OCI-LY3 (cell line): Measurements from ENCODE around the gene KIF12.
"Not testable (repeated sequence)": the region's sequence is repeated elsewhere in the genome, so short reads cannot be mapped to it uniquely, and the experiment has no call there.

Source experiments
- EZH2phosphoT487 ChIP-seq: fragments of 200-600 bp; shearing (Covaris generic); IDR thresholded peaks from 2 replicates; pipeline ENCODE4 v1.6.1; 2018; ENCODE audit warnings: antibody characterized with exemption, mixed run types, low read depth
- TF ChIP-seq, protein P1 (sequence below): fragments of 200-600, 300-600 bp; sonication (generic); IDR thresholded peaks from 2 replicates; pipeline ENCODE4 v1.5.1; 2014; ENCODE audit warnings: antibody characterized with exemption, low read length, low read depth

DNA sequence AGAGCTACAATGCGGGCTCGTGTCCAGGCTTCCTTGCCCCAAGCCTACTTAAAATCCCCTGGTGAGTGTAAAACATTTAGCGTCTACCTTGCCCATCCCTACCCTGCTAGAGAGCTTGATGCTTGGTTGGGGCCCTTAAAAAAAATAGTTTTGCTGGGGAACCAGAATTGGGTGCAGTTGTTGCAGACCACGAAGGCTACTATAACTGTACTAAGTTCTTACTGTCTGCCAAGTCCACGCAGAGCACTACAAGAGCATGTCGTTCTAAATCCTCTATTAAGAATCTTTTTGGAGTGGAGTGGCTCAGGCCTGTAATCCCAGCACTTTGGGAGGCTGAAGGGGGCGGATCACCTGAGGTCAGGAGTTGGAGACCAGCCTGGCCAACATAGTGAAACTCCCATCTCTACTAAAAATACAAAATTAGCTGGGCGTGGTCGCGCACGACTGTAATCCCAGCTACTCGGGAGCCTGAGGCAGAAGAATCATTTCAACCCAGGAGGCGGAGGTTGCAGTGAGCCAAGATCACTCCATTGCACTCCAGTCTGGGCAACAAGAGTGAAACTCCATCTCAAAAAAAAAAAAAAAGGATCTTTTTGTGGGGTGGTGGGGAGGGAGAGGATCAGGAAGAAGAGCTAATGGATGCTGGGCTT, 16.2 kb downstream of the KIF12 start:
- TF ChIP-seq, protein P1, sequence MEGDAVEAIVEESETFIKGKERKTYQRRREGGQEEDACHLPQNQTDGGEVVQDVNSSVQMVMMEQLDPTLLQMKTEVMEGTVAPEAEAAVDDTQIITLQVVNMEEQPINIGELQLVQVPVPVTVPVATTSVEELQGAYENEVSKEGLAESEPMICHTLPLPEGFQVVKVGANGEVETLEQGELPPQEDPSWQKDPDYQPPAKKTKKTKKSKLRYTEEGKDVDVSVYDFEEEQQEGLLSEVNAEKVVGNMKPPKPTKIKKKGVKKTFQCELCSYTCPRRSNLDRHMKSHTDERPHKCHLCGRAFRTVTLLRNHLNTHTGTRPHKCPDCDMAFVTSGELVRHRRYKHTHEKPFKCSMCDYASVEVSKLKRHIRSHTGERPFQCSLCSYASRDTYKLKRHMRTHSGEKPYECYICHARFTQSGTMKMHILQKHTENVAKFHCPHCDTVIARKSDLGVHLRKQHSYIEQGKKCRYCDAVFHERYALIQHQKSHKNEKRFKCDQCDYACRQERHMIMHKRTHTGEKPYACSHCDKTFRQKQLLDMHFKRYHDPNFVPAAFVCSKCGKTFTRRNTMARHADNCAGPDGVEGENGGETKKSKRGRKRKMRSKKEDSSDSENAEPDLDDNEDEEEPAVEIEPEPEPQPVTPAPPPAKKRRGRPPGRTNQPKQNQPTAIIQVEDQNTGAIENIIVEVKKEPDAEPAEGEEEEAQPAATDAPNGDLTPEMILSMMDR: not testable (repeated sequence)
- not testable (repeated sequence) for TF ChIP-seq EZH2phosphoT487
